ENCODE results near the gene RAB22A. TPM values are rescaled to one million over a fixed set of nuclear protein-coding genes. Genes with fewer than 3 reads are reported as not detected.
"Not testable (repeated sequence)": the region's sequence is repeated elsewhere in the genome, so short reads cannot be mapped to it uniquely, and the experiment has no call there.

RAB22A gene
- polyA plus RNA-seq, 2 of the 4 experiments (the other 2 are of a cell fraction): 7.3 to 13.2 TPM

DNA sequence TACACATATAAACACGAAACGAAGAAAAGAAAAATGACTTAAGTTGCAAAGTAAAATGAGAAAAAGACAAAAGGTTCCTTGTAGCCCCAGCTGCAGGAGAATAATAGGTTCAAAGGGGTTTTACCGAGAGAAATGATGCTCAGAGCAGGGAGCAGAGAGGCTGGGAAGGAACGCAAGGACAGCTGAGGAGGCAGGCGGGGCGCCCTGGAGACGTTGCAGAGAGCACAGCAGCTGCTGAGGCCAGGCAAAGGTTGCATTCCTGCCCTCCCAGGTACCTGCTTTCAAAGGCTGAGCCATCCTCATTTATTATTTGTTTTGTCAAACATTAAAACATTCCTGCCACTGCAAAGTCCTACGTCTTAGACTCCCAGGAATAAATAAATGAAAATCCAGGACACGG is 63.3 kb downstream of the RAB22A start:
- no peak overlapping the region for H3K27ac ChIP-seq
- TF ChIP-seq ZNF302 (CRISPR knock-in tag; IDR thresholded peaks at IDR 0.05) (no peak), EP300 (IDR thresholded peaks at IDR 0.05) (no peak), HDAC2 (IDR thresholded peaks at IDR 0.05) (no peak), EHMT2 (IDR thresholded peaks at IDR 0.05; ENCODE audit: low read depth) (no peak), NFE2L2 (conservative IDR thresholded peaks at IDR 0.05; ENCODE audit: low read length) (no peak), TFCP2L1 (CRISPR knock-in tag; IDR thresholded peaks at IDR 0.05) (no peak), ZC3H11A (IDR thresholded peaks at IDR 0.05) (no peak)
- TF ChIP-seq, protein P1, sequence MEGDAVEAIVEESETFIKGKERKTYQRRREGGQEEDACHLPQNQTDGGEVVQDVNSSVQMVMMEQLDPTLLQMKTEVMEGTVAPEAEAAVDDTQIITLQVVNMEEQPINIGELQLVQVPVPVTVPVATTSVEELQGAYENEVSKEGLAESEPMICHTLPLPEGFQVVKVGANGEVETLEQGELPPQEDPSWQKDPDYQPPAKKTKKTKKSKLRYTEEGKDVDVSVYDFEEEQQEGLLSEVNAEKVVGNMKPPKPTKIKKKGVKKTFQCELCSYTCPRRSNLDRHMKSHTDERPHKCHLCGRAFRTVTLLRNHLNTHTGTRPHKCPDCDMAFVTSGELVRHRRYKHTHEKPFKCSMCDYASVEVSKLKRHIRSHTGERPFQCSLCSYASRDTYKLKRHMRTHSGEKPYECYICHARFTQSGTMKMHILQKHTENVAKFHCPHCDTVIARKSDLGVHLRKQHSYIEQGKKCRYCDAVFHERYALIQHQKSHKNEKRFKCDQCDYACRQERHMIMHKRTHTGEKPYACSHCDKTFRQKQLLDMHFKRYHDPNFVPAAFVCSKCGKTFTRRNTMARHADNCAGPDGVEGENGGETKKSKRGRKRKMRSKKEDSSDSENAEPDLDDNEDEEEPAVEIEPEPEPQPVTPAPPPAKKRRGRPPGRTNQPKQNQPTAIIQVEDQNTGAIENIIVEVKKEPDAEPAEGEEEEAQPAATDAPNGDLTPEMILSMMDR (IDR thresholded peaks at IDR 0.05): no peak
- TF ChIP-seq, protein P2, sequence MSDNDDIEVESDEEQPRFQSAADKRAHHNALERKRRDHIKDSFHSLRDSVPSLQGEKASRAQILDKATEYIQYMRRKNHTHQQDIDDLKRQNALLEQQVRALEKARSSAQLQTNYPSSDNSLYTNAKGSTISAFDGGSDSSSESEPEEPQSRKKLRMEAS (IDR thresholded peaks at IDR 0.05): no peak
- CTCF ChIA-PET: interaction anchor here (0.7 kb wide), 1 partner anchor 126 kb away, joined by 3 read pairs; no protein-coding TSS in a partner anchor
- 46% methylated on average over 9 of the region's 9 CpGs for WGBS (ENCODE audit: missing lambda C conversion rate)
- POLR2A ChIA-PET: no interaction called here
- peak overlapping the region; percentile 24; the same call in 2 of the 3 replicates for H3K4me2 ChIP-seq
- H3K9me3 ChIP-seq: no peaks in the 10 kb centered on the region
- peaks cover 11% of the 10 kb centered on the region; the same call in 1 of the 3 replicates for H3K4me1 ChIP-seq
- DNase-seq (ENCODE audit: low read depth in 1 of 2, low spot score in 1 of 2) (peak in 1 of 2 experiments; percentile 40), ATAC-seq (peak in 1 of 2 experiments; percentile 68; a peak in 3 of 6 replicates), FAIRE-seq (no peak)
- no peak overlapping the region for H3K4me3 ChIP-seq

DNA sequence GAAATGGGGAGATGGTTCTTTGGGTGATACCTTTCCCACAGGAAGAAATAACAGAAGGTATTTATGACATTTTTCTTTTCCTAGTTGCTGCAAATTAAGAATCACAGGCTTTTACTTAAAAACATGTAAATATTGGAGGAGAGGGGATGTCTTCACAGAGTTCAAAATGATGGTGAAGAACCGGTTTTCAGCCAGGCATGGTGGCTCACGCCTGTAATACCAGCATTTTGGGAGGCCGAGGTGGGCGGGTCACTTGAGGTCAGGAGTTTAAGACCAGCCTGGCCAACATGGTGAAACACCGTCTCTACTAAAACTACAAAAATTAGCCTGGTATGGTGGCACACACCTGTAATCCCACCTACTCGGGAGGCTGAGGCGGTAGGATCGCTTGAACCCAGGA is 63.8 kb downstream of the RAB22A start:
- peaks cover 11% of the 10 kb centered on the region; the same call in 1 of the 3 replicates for H3K4me1 ChIP-seq
- CTCF ChIA-PET: interaction anchor here (1.4 to 1.5 kb wide), 2 partner anchors 12 to 57 kb away, joined by 3 to 4 read pairs; no protein-coding TSS in a partner anchor
- POLR2A ChIA-PET; H3K4me3 ChIP-seq; DNase-seq (ENCODE audit: low read depth in 1 of 2, low spot score in 1 of 2); FAIRE-seq; H3K9me3 ChIP-seq; ATAC-seq; H3K27ac ChIP-seq: not testable (repeated sequence)
- WGBS (ENCODE audit: missing lambda C conversion rate): 85% methylated on average over 8 of the region's 8 CpGs
- peak overlapping the region; percentile 24; the same call in 2 of the 3 replicates for H3K4me2 ChIP-seq

DNA sequence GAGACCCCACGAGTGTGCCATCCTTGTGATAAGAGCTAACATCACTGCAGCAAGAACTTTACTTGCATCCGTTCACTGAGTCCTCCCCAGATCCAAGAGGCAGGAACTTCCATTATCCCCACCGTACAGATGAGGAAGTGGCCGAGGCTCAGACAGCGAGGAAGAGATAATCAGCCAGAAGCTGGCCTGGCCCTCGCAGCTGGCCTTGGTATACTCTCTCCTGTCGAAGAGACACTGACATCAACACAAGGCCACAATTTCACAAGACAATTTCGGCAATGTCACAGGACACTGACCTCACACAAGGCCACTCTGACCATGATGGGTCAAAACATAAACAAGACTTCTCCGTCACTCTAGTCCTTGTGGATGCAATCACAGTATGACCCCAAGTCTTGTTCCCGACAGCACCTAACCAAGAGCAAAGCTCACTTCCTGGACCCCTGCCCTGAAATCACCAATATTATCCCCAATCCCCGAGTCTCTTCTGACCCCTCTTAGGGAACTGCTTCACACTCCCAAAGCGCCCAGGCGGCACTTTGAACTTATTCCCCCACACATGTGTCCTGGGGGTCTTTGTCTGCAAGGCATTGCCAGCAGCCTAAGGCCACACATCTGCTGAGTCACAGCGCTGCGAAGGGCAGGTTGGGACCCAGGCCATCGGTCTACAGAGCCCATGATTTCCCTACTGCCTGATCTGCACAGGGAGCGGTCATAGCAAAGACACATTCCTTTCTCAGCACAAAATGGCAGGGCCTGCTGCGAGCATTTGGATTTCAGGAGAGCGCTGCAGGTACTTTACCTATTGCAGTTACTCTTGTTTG is 64.7 kb downstream of the RAB22A start:
- TF ChIP-seq HEYL (CRISPR knock-in tag; IDR thresholded peaks at IDR 0.05) (no peak), CHD4 (IDR thresholded peaks at IDR 0.05; ENCODE audit: borderline replicate concordance) (no peak), TFCP2L1 (CRISPR knock-in tag; IDR thresholded peaks at IDR 0.05) (no peak), TP53 (CRISPR knock-in tag; IDR thresholded peaks at IDR 0.05) (no peak), RAD21 (conservative IDR thresholded peaks at IDR 0.05 in 1 of 2, IDR thresholded peaks at IDR 0.05 in 1 of 2) (no peak), ZFP36 (IDR thresholded peaks at IDR 0.05; ENCODE audit: borderline replicate concordance, partially characterized antibody) (no peak), MYC (IDR thresholded peaks at IDR 0.05; ENCODE audit: borderline replicate concordance, low read length) (no peak), JUN (IDR thresholded peaks at IDR 0.05) (no peak), JUNB (IDR thresholded peaks at IDR 0.05) (no peak), EHMT2 (IDR thresholded peaks at IDR 0.05; ENCODE audit: low read depth) (no peak), ZC3H11A (IDR thresholded peaks at IDR 0.05) (no peak), CEBPB (IDR thresholded peaks at IDR 0.05) (no peak)
- TF ChIP-seq, protein P3, sequence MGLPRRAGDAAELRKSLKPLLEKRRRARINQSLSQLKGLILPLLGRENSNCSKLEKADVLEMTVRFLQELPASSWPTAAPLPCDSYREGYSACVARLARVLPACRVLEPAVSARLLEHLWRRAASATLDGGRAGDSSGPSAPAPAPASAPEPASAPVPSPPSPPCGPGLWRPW (IDR thresholded peaks at IDR 0.05): no peak
- TF ChIP-seq, protein P4, sequence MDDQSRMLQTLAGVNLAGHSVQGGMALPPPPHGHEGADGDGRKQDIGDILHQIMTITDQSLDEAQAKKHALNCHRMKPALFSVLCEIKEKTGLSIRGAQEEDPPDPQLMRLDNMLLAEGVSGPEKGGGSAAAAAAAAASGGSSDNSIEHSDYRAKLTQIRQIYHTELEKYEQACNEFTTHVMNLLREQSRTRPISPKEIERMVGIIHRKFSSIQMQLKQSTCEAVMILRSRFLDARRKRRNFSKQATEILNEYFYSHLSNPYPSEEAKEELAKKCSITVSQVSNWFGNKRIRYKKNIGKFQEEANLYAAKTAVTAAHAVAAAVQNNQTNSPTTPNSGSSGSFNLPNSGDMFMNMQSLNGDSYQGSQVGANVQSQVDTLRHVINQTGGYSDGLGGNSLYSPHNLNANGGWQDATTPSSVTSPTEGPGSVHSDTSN (IDR thresholded peaks at IDR 0.05): no peak
- TF ChIP-seq, protein P5, sequence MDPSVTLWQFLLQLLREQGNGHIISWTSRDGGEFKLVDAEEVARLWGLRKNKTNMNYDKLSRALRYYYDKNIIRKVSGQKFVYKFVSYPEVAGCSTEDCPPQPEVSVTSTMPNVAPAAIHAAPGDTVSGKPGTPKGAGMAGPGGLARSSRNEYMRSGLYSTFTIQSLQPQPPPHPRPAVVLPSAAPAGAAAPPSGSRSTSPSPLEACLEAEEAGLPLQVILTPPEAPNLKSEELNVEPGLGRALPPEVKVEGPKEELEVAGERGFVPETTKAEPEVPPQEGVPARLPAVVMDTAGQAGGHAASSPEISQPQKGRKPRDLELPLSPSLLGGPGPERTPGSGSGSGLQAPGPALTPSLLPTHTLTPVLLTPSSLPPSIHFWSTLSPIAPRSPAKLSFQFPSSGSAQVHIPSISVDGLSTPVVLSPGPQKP (IDR thresholded peaks at IDR 0.05; ENCODE audit: low read depth, low read length): no peak
- ChIA-PET POLR2A (no interaction called here), CTCF (interaction anchor here (1.4 to 1.5 kb wide), 2 partner anchors 13 to 56 kb away, joined by 3 to 4 read pairs; no protein-coding TSS in a partner anchor)
- no peak overlapping the region for H3K4me2 ChIP-seq
- H3K27ac ChIP-seq: peak overlapping the region in 1 of 2 experiments; percentile 34; a peak in 2 of 6 replicates
- H3K4me1 ChIP-seq: peaks cover 11% of the 10 kb centered on the region; the same call in 1 of the 3 replicates
- no peak for DNase-seq (ENCODE audit: low read depth in 1 of 2, low spot score in 1 of 2)
- WGBS (ENCODE audit: missing lambda C conversion rate): 89% methylated on average over 18 of the region's 19 CpGs
- no peak overlapping the region for H3K4me3 ChIP-seq
- no peak for FAIRE-seq
- H3K9me3 ChIP-seq: no peaks in the 10 kb centered on the region
- ATAC-seq: no peak; a peak in 1 of 6 replicates
